Loucy (cell line): ENCODE data around the gene ADGRL3.

Experiments
- H2AFZ ChIP-seq: fragments of 200-600 bp; sonication (generic); 2 replicates; pipeline ENCODE4 v1.6.0; 2016; ENCODE audit warnings: antibody characterized with exemption, mild to moderate bottlenecking, low read length, moderate library complexity
- H3F3A ChIP-seq: fragments of 200-600 bp; 2 replicates; pipeline ENCODE4 v1.6.0; 2016; ENCODE audit warnings: antibody characterized with exemption, low read depth, mild to moderate bottlenecking
- H3K27me3 ChIP-seq: fragments of 200-600 bp; sonication (generic); 2 replicates; pipeline ENCODE4 v1.6.1; 2014; ENCODE audit warnings: low read length, mild to moderate bottlenecking; ENCODE audit not compliant: insufficient read depth, poor library complexity, severe bottlenecking
- H3K36me3 ChIP-seq: fragments of 200-600 bp; sonication (generic); 2 replicates; pipeline ENCODE4 v1.6.1; 2016; ENCODE audit warnings: low read length; ENCODE audit not compliant: insufficient read depth
- H3K4me1 ChIP-seq: fragments of 200-600 bp; sonication (generic); 2 replicates; pipeline ENCODE4 v1.5.1; 2014; ENCODE audit warnings: low read length, mild to moderate bottlenecking; ENCODE audit not compliant: insufficient read depth, poor library complexity, severe bottlenecking
- H3K4me2 ChIP-seq: fragments of 200-600 bp; sonication (generic); 2 replicates; pipeline ENCODE4 v1.6.0; 2014; ENCODE audit warnings: antibody characterized with exemption, low read length, low read depth, mild to moderate bottlenecking; ENCODE audit not compliant: poor library complexity, severe bottlenecking
- H3K4me3 ChIP-seq: fragments of 200-600 bp; sonication (generic); 2 replicates; pipeline ENCODE4 v1.5.1; 2014; ENCODE audit warnings: low read length, mild to moderate bottlenecking, mixed read lengths; ENCODE audit not compliant: poor library complexity, severe bottlenecking
- H3K79me2 ChIP-seq: fragments of 200-600 bp; sonication (generic); 2 replicates; pipeline ENCODE4 v1.6.1; 2014; ENCODE audit warnings: low read length; ENCODE audit not compliant: insufficient read depth
- H3K9ac ChIP-seq: fragments of 200-600 bp; sonication (generic); 2 replicates; pipeline ENCODE4 v1.6.0; 2014; ENCODE audit warnings: mild to moderate bottlenecking, low read depth, low read length, moderate library complexity; ENCODE audit not compliant: poor library complexity, severe bottlenecking
- H3K9me2 ChIP-seq: fragments of 200-600 bp; sonication (generic); replicated peaks from 2 replicates; pipeline ENCODE4 v1.6.1; 2016; ENCODE audit warnings: low read depth, low read length, mixed read lengths
- H3K9me3 ChIP-seq: fragments of 200-600 bp; sonication (generic); 2 replicates; pipeline ENCODE4 v1.6.1; 2014; ENCODE audit warnings: mild to moderate bottlenecking, antibody characterized with exemption, low read length, low read depth; ENCODE audit not compliant: insufficient read depth
- H4K20me1 ChIP-seq: fragments of 200-600 bp; sonication (generic); 2 replicates; pipeline ENCODE4 v1.6.0; 2014; ENCODE audit warnings: antibody characterized with exemption, low read length, mild to moderate bottlenecking; ENCODE audit not compliant: insufficient read depth, poor library complexity, severe bottlenecking
- CTCF ChIP-seq: fragments of 200-600 bp; sonication (generic); conservative IDR thresholded peaks from 2 replicates; pipeline ENCODE4 v1.5.1; 2014; ENCODE audit warnings: mild to moderate bottlenecking, antibody characterized with exemption, low read length
- EZH2phosphoT487 ChIP-seq: fragments of 200-600 bp; IDR thresholded peaks from 2 replicates; pipeline ENCODE4 v1.6.1; 2018; ENCODE audit warnings: antibody characterized with exemption, mild to moderate bottlenecking, moderate library complexity, borderline replicate concordance

Gene ADGRL3

GRCh38 chr4:62006108-62006507 lies 806.0 kb downstream of the ADGRL3 start:
- H3K79me2 ChIP-seq, result no peaks in the 10 kb centered on the region
- H3F3A ChIP-seq, result no peaks in the 10 kb centered on the region
- H2AFZ ChIP-seq, result no peak overlapping the region
- no peaks in the 10 kb centered on the region for H3K36me3 ChIP-seq
- TF ChIP-seq CTCF (no peak), EZH2phosphoT487 (no peak)
- no peak overlapping the region for H3K9ac ChIP-seq
- no peaks in the 10 kb centered on the region for H3K27me3 ChIP-seq
- H3K9me3 ChIP-seq, result no peaks in the 10 kb centered on the region
- no peaks in the 10 kb centered on the region for H3K9me2 ChIP-seq
- H3K4me2 ChIP-seq, result no peak overlapping the region
- no peaks in the 10 kb centered on the region for H3K4me1 ChIP-seq
- no peaks in the 10 kb centered on the region for H4K20me1 ChIP-seq
- H3K4me3 ChIP-seq, result no peak overlapping the region

GRCh38 chr4:62015043-62015739 lies 815.1 kb downstream of the ADGRL3 start:
- Histone ChIP-seq H4K20me1 (no peaks in the 10 kb centered on the region), H3K79me2 (no peaks in the 10 kb centered on the region), H3K9me3 (no peaks in the 10 kb centered on the region), H3K4me1 (no peaks in the 10 kb centered on the region), H3F3A (no peaks in the 10 kb centered on the region), H3K27me3 (no peaks in the 10 kb centered on the region), H3K4me2 (no peak overlapping the region), H2AFZ (no peak overlapping the region), H3K36me3 (no peaks in the 10 kb centered on the region), H3K4me3 (no peak overlapping the region), H3K9me2 (no peaks in the 10 kb centered on the region), H3K9ac (no peak overlapping the region)
- TF ChIP-seq CTCF, result no peak
- no peak for TF ChIP-seq EZH2phosphoT487

- Histone ChIP-seq H2AFZ (no peak overlapping the region), H3K79me2 (no peaks in the 10 kb centered on the region), H3K27me3 (no peaks in the 10 kb centered on the region), H3F3A (no peaks in the 10 kb centered on the region), H4K20me1 (no peaks in the 10 kb centered on the region), H3K9ac (no peak overlapping the region), H3K36me3 (no peaks in the 10 kb centered on the region), H3K4me3 (no peak overlapping the region), H3K4me2 (no peak overlapping the region), H3K4me1 (no peaks in the 10 kb centered on the region), H3K9me2 (no peaks in the 10 kb centered on the region), H3K9me3 (no peaks in the 10 kb centered on the region)
- no peak for TF ChIP-seq CTCF
- TF ChIP-seq EZH2phosphoT487, result no peak
These were observed 818.4 kb downstream of the ADGRL3 start for GRCh38 chr4:62018537-62018936.
